Stimulated activated CD4-positive, alpha-beta T cell treated with anti-CD3 and anti-CD28 coated beads, Interleukin-12 subunit alpha, Interleukin-12 subunit beta, amount 100 ng/mL, for 48 hours (primary cell): ENCODE data around the gene EHF.

Experiments
- DNase-seq, 3 donors: peaks; one replicate each; pipeline ENCODE4 v3.0.0-alpha.2; 2020; ENCODE audit warnings: low read depth in 2 of 3, low spot score in 1 of 3

EHF gene

GRCh38 chr11:34601609-34602008, 19.3 kb upstream of the EHF start:
- no peak for DNase-seq

GRCh38 chr11:34602245-34602644, 18.6 kb upstream of the EHF start:
- DNase-seq, result no peak

- DNase-seq, result no peak
Measured at GRCh38 chr11:34603129-34604001, 17.5 kb upstream of the EHF start.

- no peak for DNase-seq
Measured at GRCh38 chr11:34604145-34604544, 16.7 kb upstream of the EHF start.

- no peak for DNase-seq
Measured at GRCh38 chr11:34604911-34605310, 16.0 kb upstream of the EHF start.

GRCh38 chr11:34605481-34606325, 15.2 kb upstream of the EHF start:
- DNase-seq, result no peak

- no peak for DNase-seq
Measured at GRCh38 chr11:34606326-34607120, 14.4 kb upstream of the EHF start.

GRCh38 chr11:34609187-34609751, 11.6 kb upstream of the EHF start:
- no peak for DNase-seq

- DNase-seq, result no peak
Measured at GRCh38 chr11:34609850-34610249, 11.0 kb upstream of the EHF start.

GRCh38 chr11:34610324-34611041, 10.4 kb upstream of the EHF start:
- no peak for DNase-seq

- DNase-seq, result no peak
Measured at GRCh38 chr11:34613015-34613414, 7.9 kb upstream of the EHF start.

GRCh38 chr11:34613552-34614056, 7.3 kb upstream of the EHF start:
- DNase-seq, result no peak

- DNase-seq, result no peak
Measured at GRCh38 chr11:34614344-34615104, 6.4 kb upstream of the EHF start.

GRCh38 chr11:34616086-34616485, 4.8 kb upstream of the EHF start:
- DNase-seq, result no peak

GRCh38 chr11:34616830-34617504, 3.9 kb upstream of the EHF start:
- no peak for DNase-seq

GRCh38 chr11:34618406-34618805, 2.5 kb upstream of the EHF start:
- no peak for DNase-seq

GRCh38 chr11:34619062-34619516, 1.8 kb upstream of the EHF start:
- no peak for DNase-seq

GRCh38 chr11:34620202-34620601, 691 bp upstream of the EHF start:
- no peak for DNase-seq

- no peak for DNase-seq
Measured at GRCh38 chr11:34621876-34622275, 983 bp downstream of the EHF start.
